CD4-positive, alpha-beta T cell treated with Interleukin-17A for 1 hour (primary cell): ENCODE results near the gene NOP56.
"Not testable (repeated sequence)": the region's sequence is repeated elsewhere in the genome, so short reads cannot be mapped to it uniquely, and the experiment has no call there.

Experiments used
- DNase-seq: peaks from one replicate; pipeline ENCODE4 v3.0.0-alpha.2; 2020

NOP56 gene

DNA sequence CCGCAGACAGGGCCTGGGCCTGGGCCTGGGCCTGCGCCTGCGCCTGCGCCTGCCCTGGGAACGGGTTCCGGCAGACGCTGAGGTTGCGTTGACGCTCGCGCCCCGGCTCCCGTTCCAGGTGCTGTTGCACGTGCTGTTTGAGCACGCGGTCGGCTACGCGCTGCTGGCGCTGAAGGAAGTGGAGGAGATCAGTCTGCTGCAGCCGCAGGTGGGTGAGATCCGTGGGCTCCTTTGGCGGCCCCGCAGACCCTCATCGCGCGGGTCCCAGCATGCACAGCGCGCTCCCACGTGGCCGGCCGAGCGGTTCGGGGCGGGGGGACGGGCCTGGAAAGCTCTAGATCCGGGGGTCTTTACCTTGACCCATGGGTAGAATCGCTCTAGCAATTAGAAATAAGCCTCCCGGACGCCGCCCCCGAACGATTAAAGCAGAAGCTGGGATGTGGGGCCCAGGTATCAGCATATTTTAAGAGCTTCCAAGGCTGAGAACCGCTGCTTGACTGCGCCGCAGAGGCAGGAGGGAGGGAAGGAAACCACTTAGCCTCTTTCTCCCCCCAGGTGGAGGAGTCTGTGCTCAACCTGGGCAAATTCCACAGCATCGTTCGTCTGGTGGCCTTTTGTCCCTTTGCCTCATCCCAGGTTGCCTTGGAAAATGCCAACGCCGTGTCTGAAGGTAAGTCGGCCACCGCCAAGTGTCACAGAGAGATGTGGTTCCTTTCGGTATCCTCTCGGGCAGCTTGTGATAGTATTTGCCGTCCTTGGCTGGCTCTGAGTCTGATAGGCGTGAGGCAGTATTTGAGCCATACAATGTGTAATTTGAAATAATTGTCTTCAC is 508 bp downstream of the NOP56 start:
- peak; percentile 23 for DNase-seq

DNA sequence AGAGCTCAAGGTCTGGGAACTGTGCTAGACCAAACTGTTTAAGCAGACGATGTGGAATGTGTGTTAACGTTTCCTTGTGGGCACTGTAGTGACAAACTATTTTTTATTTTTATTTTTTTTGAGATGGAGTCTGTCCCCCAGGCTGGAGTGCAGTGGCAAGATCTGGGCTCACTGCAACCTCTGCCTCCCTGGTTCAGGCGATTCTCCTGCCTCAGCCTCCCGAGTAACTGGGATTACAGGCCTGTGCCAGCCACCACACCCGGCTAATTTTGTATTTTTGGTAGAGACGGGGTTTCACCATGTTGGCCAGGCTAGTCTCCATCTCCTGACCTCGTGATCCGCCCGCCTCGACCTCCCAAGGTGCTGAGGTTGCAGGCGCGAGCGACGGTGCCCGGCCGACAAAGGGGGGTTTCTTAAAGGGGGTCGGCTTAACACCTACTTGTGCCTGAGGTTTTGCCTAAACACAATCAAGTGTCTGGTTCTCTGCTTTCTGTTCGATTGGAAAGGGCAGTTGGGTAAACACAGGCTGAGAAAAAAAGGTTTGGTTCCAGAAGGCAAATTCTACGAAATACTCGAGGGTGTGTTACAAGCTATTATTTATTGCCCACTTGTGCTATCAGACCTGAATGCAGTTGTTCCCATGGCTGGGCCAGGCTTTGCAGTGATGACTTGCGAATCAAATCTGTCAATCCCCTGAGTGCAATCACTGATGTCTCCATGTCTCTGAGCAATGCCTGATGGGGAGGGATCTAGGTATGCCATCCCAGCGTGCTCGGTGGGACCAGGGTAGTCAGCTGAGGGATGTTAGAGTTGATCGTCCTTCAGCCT is 1.3 kb downstream of the NOP56 start:
- DNase-seq: no peak

DNA sequence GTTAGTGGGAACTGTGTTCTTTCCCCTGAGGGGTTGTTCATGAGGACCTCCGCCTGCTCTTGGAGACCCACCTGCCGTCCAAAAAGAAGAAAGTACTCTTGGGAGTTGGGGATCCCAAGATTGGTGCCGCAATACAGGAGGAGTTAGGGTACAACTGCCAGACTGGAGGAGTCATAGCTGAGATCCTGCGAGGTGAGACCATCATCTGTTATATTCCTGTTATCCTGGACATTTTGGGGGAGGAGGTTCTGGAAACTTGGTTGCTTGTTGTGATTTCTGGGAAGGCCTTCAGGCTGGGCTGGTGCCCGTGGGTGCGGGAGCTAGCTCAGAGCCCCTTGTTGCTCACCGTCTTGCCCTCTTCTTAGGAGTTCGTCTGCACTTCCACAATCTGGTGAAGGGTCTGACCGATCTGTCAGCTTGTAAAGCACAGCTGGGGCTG is 2.0 kb downstream of the NOP56 start:
- no peak for DNase-seq

DNA sequence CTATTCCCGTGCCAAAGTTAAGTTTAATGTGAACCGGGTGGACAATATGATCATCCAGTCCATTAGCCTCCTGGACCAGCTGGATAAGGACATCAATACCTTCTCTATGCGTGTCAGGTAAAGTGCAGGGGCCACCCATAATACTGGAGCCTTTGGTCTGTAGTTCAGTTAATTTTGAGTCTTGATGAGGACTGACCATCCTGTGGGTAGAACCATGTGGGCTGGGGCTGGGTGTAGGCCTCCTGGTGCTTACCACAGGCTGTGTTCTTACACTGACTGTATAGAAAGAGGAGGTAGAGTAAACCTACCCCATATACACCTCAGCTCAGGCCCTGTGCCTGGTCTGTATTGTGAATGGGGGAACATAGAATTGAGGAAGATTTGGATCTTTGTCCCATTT is 2.4 kb downstream of the NOP56 start:
- no peak for DNase-seq

DNA sequence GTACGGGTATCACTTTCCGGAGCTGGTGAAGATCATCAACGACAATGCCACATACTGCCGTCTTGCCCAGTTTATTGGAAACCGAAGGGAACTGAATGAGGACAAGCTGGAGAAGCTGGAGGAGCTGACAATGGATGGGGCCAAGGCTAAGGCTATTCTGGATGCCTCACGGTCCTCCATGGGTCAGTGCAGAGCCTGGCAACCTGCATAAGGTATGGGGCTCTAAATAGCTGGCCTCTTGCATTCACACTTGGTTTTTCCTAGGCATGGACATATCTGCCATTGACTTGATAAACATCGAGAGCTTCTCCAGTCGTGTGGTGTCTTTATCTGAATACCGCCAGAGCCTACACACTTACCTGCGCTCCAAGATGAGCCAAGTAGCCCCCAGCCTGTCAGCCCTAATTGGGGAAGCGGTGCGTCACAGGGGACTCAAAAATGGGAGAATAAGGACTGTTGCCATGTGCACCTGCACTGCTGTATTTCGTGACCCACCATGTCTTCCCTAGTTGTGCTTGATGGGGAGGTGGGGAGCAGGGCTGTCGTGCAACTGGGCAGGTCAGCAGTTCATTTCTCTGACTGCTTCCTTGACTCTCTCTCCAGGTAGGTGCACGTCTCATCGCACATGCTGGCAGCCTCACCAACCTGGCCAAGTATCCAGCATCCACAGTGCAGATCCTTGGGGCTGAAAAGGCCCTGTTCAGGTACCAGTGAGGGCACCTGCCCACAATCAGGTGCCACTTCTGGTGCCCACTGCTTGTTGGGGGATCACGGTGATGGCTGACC is 3.1 kb downstream of the NOP56 start:
- DNase-seq: no peak

DNA sequence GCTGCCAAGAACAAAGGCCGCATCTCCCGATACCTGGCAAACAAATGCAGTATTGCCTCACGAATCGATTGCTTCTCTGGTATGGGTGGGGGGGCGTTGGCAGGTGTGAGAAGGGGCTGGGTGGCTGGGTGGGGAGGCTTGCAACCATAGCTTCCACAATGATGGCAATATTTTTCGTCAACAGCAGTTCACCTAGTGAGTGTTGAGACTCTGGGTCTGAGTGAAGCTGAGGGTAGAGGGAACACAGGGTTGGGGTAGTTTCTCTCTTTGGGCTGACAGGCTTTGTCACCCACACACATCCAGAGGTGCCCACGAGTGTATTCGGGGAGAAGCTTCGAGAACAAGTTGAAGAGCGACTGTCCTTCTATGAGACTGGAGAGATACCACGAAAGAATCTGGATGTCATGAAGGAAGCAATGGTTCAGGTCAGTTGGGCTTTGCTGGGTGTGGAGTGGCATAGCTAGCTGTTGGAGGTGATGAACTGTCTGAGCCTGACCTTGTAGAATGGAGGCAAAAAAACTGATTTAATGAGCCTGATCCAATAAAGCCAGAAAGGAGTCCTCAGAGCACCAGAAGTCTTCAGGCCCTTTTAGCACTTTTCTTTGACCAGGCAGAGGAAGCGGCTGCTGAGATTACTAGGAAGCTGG is 4.2 kb downstream of the NOP56 start:
- DNase-seq: no peak

DNA sequence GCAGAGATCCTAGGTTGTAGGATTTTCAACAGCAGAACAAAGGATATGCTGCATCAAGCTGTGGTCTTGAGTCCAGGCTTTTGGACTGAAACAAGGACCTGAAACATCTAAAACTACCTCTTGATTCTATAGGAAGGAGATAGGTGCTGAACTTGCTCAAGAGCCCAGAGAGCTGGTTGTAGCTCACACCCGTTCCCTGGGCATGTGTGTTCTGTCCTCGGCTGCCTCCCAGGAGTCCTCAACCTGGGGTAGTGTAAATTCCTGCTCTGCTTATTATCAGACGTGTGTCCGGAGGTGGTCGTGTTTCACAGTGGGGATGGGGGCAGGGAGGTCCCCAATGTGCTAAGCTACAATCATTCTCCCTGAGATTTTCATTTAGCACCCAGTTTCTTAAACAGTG is 4.8 kb downstream of the NOP56 start:
- DNase-seq: no peak

DNA sequence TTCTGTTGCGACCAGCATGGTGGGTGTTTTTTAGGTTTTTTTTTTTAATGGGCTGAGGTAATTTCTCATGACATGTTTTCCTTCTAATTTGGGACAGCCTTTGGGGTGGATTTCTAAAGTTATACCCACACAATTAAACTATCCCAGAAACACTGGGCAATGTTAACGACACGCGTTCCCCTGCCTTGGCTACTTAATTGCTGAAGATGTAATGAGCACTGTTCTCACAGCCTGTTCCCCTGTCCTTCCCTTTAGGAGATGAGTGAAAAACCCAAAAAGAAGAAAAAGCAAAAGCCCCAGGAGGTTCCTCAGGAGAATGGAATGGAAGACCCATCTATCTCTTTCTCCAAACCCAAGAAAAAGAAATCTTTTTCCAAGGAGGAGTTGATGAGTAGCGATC is 5.2 kb downstream of the NOP56 start:
- no peak for DNase-seq

DNA sequence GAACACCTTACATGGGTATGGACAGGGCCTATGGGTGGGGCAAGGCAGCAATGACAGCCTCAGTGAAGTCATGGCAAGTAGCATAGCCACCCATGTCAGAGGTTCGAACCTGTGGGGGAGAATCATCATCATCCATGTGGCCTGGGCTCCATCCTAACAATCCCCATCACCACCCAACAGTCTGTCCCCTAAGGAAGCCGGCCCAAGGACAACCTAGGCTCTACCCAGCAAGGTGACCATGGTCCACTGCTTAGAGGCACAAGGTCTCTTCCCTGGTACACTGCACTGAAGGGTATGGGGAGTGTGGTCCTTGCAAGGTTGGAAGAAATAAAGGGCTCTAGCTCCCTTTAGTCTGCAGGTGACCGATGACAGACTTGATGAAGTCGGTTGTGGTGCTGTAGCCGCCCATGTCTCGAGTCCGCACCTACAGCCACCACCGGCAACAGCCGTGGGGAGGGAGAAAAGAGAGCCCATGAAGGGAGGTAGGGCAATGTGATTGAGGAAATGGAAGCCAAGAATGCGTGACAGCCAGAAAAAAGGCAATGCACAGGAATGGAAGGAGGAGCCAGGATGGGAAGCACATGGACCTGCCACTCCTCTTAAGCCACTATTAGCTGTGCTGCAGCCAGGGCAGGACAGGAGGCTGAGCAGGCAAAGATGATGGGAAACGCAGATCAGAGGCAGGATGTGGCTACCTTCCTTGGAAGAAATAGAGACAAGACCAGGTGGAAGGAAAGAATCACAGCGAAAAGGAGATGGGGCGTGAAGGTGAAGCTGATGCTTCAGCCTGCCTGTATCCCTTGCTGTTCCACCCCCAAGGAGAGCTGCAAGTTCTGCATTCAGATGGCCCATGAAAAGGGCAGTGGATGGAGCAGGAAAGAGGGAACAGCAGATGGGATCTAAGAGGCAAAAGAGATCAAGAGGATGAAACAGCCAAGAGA is 6.3 kb downstream of the NOP56 start:
- DNase-seq: no peak

DNA sequence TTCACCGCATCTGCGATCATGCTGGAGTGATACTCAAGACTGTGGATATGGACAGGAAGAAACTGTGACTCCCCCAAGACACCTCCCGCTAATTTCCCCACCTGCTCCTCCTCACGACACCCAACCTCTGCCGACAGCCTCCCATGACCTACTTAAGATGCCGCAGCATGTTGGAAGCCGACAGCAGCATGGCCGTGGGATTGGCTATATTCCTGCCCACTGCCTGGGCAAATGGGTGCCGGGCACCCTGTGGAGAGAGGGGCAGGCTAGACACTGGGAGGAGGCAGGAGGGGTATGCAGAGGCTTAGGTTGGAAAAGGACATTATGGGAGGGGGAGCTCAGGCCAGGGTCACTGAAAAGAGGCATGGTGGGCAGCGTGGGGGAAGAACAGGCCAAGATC is 7.1 kb downstream of the NOP56 start:
- no peak for DNase-seq

DNA sequence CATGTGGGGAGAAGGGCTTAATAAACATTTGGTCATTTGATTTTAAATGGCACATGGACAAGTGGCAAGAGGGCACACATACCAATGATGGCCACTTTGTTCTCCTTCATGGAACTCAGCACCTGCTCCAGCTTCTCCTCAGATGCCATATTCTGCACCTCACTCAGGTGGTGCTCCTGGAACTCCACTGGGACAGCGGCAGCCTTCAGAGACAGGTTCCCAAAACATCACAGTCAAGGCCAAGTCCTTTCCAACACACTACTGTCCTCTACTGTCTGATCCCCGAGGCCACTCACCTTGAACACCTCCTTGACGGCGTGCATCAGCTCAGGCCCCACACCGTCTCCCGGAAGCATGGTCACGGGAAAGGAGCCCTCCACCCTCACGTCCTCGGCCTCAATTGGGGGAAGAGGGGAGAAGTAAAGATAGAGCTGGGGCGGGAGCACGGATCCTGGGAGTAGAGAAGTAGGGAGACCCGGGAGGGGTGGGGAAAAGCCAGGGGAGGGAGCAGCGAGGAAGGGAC is 11.0 kb downstream of the NOP56 start:
- DNase-seq: no peak

DNA sequence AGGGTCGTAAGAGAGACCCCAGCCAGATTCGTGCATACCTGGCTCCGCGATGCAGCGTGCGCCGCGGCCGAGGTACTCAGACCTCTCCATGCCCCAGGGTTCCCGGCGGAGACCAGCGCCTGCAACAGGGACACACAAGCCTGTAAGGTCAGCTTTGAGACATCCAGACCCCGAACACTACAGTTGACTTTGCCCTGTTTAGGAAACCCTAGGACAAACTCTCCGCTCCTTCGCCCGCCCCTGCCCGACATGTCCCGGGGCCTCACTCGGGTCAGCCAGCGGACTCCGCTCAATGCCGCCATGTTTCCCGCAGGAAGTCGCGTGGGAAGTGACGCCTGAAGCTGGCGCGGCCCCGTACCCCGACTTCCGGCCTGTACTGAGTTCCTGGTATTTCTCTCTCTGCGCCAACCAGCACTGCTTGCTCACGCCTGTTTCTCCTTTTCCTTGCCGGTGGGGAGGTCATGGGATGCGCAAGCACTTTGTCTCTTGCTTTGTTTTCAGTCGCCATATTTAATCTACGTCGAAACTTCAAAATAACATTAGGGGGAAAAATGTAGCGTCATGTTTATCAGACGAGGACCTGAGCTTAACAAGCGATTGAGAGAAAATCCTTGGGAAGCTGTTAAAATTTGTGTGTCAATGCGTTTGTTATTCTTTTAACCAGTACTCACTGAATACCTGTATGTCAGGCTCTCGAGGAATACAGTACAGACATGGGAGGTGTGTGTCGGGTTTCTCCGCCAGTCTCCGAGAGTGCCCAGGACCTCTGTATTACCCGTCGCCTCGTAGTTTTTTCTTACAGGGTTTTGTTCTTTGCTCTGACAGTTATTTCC is 11.7 kb downstream of the NOP56 start, which contains the start of gene IDH3B:
Gene IDH3B (minus strand): TSS at position 330 of the 833 bp plus-strand sequence. CDS start 28 bp downstream, at position 302.
- peak; percentile 94 for DNase-seq

DNA sequence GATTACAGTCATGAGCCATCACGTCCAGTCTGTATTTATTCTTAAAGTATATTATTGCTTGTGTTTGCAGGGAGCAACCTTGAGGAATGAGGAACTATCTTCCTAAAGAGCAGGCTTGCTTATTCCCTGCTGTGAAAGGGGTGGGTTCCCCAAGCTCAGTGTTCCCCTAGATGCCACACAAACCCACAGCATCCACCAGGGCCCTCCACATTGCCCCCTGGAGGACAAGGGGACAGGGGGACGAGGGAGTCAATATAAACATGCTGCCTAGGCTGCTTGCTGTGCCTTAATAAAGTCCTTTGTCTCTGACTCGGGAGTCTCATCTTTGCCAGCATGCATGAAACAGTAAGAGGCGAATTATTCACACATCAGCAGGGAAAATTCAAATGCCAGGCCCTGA is 19.5 kb downstream of the NOP56 start:
- DNase-seq: no peak

DNA sequence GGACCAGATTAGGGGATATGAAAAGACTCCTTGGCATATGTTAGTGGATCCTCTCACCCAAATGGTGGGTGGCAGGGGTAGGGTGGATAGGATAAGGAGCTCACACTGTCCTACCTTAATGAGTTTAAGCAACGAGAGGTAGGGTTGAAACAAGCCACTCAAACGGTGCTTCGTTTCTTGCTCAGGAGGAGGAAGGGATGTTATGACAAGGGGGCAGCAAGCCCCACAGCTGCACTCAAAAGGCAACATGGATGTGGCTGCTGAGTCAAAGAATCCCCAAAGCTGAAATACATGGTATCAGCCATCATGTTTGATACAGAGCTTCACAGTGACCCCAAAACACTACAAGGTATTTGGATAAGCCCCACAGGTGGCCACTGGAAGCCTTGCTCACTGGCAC is 20.0 kb downstream of the NOP56 start:
- no peak for DNase-seq

DNA sequence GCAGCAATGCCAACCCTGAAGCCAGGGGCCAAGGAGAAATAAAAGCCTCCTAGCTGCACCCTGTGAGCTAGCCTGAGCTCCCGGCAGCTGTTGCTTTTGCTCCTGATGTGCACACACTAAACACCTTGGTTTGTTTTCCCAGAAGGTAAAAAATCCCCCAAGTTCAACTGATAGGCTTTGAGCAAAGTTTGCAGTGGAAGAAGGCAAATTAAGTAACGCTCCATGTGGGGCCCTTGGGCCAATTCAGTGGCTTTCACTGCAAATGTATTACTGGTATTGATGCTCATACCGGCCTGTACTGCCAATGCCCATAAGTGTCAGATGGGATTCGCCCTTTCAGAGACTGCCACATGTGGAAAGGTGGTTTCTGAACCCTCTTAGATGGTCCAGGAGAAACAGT is 21.0 kb downstream of the NOP56 start:
- no peak for DNase-seq

DNA sequence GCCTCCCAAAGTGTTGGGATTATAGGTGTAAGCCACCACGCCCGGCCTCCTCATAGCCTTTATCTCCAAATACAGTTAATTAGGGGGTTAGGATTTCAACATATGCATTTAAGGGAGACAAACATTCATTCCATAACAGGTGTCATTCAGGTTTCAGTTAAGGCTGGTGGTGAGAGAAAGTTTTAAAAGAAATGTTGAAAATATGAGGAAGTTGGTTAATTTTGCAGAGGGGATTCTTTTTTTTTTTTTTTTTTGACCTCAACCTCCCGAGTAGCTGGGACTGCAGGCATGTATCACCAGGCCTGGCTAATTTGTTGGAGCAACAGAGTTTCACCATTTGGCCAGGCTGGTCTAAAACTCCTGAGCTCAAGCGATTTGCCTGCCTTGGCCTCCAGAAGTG is 27.6 kb downstream of the NOP56 start:
- DNase-seq: no peak

DNA sequence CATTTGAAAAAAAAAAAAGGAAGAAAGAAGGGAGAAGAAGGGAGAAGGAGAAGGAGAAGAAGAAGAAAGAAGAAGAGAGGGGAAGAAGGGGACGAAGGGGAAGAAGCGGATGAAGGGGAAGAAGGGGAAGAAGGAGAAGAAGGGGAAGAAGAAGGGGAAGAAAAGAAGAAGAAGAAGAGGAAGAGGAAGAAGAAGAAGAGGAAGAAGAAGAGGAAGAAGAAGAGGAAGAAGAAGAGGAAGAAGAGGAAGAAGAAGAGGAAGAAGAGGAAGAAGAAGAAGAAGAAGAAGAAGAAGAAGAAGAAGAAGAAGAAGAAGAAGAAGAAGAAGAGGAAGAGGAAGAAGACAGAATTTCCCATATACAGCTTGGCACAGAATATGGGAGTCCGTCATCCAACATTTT is 29.6 kb downstream of the NOP56 start:
- not testable (repeated sequence) for DNase-seq

DNA sequence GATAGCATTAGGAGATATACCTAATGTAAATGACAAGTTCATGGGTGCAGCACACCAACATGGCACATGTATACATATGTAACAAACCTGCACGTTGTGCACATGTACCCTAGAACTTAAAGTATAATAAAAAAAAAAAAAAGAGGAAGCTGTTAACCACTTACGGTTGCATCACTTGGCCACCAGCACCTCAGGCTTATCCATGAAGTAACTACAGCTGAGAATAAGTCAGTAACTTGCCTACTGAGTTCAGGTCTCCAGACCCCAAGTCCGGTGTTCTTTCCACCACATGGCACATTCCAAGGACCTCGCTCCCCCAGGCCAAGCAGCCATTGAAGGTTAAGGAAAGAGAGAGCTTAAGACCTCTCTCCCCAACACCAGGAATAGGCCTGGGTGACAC is 32.4 kb downstream of the NOP56 start:
- DNase-seq: not testable (repeated sequence)

DNA sequence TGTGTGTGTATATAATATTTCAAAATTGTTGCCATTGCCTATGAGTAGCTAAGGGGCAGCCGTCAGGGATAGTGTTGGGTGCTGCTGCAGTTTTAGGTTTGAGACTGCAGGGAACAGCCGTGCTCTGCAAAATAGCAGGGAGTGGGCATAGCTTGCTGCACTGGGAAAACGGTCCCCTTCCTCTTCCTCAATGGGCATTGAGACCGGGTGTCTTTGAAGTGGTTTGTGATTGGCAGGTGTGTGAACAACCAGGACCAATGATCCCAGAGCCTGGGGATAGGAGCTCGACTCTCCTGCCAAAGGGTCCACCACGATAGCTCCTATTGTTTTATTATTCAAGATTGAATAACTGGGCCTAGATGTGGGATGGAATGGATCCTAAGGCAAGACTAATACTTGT is 35.1 kb downstream of the NOP56 start:
- no peak for DNase-seq

DNA sequence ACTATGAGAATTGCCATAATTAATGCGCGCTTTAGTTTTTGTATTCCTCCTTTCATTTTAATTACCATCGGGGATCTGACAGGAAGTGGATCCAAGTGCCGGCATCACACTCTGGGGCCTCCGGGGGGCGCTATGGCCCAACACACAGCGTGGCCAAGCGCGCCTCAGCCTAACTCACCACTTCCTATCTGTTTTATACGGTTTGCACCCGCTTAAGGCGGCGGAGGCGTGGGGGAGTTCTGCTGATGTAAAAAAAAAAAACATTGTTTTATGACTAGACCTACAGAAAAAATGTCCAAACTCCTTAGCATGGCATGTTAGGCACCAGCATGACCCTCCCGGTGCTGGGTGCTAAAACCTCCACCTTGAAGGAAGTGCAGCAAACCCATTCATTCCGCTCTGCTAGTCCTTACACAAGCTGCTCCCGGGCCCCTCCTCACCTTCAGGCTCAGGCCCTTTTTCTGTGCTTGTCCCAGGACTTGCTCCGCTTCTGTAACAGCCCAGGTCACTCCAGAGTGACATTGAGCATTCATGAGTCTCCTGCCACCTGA is 35.7 kb downstream of the NOP56 start:
- peak; percentile 82 for DNase-seq
